NCI-H128 (cell line): Measurements from ENCODE around the gene NOTCH1.

Source experiments
- DNase-seq: peaks from one replicate; lab custom pipeline; 2025; ENCODE audit not compliant: unreplicated experiment; lab: John Stamatoyannopoulos, UW

The NOTCH1 gene

GRCh38 chr9:136470356-136470755 lies 75.5 kb downstream of the NOTCH1 start:
- no peak for DNase-seq

GRCh38 chr9:136467766-136468165 lies 78.1 kb downstream of the NOTCH1 start:
- no peak for DNase-seq

DNA sequence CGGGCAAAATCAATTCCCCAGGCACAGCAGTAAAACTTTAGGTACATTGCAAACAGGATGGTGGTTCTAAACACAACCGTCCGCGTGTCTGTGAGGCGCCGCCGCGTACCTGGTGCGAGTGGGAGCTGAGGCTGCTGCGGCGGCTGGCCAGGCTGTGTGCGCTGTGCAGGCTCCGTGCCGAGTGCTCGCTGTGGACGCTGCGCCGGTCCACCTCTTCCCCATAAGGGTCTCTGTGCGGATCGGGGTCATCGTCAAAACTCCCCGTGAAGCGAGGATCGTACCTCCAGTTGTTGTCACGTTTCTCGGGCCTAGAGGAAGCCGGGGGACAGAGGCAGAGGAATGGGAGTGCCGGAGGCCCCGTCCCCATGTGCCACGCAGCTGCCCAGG lies 79.7 kb downstream of the NOTCH1 start:
- no peak for DNase-seq

DNA sequence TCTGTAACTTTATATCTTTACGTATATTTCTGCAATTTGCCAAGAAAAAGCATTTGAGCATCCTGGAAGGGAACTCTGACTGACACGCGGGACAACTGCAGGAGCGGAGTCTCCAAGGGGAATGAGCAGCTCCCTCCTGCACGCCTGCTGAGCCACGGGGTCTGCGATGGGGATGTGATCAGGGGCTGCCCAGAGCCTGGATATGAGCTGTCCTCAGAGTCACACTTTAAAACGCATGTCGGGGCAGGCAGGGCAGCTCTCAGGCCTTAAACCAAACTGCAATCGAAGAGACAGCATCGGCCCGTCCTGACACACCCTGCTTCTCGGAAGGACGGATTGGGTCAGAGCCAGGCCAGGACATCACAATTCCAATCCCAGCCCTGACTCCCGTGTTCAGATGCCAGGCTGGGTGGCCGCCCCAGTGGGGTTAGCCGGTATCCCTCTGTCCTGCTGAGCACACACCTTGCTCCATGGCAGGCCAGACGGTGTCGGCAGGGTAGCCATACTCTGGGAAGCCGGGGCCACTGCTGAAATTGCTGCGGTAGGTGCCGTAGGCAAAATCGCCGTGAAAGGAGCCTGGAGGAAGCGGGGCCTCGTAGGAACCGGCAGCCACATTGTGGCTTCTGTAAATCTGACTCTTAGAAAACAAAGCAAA lies 80.2 kb downstream of the NOTCH1 start:
- no peak for DNase-seq

- DNase-seq: no peak
Observed at GRCh38 chr9:136464241-136464640, 81.6 kb downstream of the NOTCH1 start.

GRCh38 chr9:136463578-136463977 lies 82.3 kb downstream of the NOTCH1 start:
- no peak for DNase-seq

DNA sequence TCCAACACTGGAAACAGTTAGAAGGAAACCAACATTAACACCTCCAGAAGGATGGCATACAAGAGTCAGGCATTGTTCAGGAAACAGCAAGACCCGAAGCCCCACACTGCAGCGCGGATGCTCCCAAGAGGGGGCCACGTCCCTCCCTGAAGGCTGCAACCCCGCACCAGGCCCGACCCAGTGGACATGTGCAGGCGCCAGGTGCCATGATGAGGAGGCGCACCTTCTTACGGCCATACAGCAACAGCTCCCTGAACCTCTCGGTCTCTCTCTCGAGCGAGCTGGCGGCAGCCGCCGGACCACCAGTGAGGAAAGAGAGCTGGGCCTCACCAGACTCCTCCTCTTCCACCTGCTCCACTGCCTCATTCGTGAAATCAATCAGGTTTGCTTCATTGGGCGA lies 83.2 kb downstream of the NOTCH1 start:
- no peak for DNase-seq

DNA sequence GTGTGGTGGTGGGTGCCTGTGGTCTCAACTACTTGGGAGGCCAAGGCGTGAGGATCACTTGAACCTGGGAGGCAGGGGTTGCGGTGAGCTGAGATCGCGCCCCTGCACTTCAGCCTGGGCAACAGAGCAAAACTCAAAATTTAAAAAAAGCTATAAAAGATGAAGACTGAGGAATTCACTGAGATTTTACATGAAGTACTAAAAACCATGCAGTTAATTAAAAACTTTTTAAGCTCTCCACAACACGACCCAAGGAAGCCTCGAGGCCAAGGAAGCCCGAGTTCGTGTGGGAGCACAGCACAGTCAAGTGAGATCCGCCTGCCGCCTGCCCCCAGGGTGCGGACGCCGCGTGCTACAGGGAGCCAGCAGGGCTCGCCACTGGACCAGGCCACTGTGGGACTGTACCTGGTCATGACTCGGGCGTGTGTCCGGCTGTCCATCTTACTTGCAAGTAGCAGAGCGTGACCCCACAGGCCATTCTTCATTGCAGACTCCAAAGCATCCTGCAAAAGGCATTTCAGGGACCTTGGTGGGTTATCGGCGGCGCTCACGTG lies 85.0 kb downstream of the NOTCH1 start:
- DNase-seq: no peak

DNA sequence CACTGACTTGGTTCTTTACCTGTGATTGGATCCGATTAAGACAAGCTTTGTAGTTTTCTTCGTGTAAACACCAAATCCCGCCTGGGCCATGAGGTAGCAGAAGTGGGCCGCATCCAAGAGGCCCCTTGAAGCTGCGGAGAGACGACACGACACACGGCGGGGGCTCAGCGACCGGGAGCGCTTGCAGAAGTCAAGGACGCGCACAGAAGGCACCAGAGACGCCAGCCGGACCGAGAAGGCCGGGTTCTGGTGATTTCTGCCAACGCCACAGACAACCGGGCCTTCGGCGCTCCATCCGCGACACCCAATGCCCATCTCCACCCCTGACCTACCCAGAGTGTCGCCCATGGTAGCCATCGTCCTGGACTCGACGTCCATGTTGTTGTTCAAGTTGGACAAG lies 86.4 kb downstream of the NOTCH1 start:
- DNase-seq: no peak

DNA sequence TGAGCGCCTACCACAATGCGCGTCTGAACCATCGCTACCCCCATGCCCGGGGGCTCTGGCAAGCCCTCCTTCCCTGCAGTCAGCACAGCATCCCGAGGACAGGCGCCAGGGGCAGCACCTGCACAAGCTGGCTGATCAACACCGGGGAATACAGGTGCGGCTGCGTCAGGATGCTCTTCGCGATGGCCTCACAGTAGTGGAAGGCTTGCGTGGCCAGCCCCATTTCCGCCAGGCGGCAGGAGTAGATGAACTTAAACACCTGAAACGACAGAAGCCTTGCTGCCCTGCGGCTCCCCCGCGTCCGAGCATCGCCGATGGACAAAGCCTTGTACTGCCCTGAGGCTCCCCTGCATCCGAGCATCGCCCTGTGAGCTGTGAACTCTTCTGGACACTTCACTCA lies 88.5 kb downstream of the NOTCH1 start:
- DNase-seq: no peak

GRCh38 chr9:136456258-136456657 lies 89.6 kb downstream of the NOTCH1 start:
- no peak for DNase-seq

- DNase-seq: no peak
Observed at GRCh38 chr9:136455043-136456002, 90.5 kb downstream of the NOTCH1 start.

DNA sequence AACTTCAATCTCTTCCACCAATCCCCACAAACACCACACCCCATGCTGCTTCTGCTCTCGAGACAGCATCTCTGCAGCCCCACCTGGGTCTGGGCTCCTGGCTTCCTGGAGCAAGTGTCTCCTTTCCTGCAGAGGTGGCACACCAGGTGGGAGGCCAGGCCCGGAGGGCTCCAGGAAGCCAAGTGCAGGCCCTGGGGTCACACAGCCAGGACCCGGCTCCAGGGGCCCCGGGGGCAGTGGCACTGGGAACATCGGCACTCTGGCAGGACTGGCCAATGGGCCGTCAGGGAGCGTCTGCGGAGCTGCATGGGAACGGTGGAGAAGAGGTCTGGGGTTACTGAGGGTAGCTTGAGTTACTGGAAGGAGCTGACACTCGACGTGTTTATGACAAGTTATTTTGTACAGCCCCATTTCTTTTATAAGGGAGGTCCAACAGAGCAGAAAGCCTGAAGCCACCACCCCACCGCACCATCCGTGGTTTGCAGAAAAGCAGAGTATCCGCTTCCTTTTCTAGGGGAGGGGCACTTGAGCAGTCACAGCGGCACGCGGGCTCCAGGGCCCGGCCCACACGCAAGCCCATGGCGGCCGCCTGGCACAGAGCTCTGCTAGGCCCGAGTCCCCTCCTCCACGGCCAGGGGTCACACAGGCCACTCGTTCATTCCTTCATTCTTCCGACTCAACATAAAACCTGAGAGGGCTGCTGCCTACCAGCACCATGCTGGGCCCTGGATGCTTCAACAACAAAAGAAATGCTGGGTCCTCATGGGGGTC lies 91.6 kb downstream of the NOTCH1 start:
- DNase-seq: no peak

GRCh38 chr9:136453326-136453725 lies 92.5 kb downstream of the NOTCH1 start:
- no peak for DNase-seq

DNA sequence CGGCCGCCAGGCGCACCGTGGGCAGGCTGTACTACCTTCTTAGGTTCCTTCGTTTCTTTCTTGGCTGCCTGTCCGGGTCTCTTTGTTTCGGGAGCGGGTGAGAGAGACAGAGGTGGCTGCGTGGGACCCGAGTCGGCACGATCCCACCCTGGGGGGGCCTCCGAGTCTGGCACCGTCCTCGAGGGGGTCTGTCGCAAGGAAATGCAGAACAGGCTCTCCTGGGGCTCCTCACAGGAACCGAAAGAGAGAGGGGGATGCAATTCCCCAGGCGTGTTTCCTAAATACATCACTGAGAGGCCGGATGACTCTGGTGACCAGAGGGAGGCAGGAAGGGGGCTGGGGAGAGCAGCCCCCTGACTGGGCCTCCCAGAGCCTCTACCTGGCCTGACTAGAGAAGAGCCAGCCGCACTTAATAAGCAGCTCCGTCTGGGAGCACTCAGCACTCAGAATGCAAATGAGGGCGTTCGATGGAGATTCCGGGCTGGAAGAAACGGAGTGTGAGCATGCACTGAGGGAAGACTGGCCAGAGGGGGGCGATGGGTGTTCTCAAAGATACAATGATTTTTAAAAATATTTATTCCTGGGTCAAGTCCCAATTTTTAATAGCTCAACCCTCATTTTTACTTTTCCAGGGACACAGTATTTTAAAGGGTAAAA lies 94.5 kb downstream of the NOTCH1 start:
- DNase-seq: no peak

DNA sequence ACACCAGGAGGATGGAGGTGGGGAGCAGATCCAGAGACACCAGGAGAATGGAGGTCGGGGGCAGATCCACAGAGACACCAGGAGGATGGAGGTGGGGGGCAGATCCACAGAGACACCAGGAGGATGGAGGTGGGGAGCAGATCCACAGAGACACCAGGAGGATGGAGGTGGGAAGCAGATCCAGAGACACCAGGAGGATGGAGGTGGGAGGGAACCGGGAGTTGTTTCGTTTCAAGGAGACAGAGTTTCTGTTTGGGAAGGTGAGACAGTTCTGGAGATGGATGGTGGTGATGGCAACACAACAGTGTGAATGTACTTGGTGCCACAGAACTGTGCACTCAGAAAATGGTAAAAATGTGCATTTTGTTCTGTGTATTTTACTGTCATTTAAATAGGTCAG lies 97.2 kb downstream of the NOTCH1 start:
- no peak for DNase-seq

- DNase-seq: no peak
Observed at GRCh38 chr9:136447173-136447778, 98.6 kb downstream of the NOTCH1 start.

- DNase-seq: no peak
Observed at GRCh38 chr9:136445799-136446198, 100.0 kb downstream of the NOTCH1 start.
